Measurements from ENCODE around the gene LRP1B.

- TF ChIP-seq, protein P1, sequence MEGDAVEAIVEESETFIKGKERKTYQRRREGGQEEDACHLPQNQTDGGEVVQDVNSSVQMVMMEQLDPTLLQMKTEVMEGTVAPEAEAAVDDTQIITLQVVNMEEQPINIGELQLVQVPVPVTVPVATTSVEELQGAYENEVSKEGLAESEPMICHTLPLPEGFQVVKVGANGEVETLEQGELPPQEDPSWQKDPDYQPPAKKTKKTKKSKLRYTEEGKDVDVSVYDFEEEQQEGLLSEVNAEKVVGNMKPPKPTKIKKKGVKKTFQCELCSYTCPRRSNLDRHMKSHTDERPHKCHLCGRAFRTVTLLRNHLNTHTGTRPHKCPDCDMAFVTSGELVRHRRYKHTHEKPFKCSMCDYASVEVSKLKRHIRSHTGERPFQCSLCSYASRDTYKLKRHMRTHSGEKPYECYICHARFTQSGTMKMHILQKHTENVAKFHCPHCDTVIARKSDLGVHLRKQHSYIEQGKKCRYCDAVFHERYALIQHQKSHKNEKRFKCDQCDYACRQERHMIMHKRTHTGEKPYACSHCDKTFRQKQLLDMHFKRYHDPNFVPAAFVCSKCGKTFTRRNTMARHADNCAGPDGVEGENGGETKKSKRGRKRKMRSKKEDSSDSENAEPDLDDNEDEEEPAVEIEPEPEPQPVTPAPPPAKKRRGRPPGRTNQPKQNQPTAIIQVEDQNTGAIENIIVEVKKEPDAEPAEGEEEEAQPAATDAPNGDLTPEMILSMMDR (IDR thresholded peaks at IDR 0.05): no peak
- TF ChIP-seq POLR2A (IDR thresholded peaks at IDR 0.05): no peak
Measured at GRCh38 chr2:140791802-140792201, 1339.0 kb downstream of the LRP1B start.

All from Peyer's patch (tissue), 4 donors.